Measurements from ENCODE around the gene SLC23A2.
"Not testable (repeated sequence)": the region's sequence is repeated elsewhere in the genome, so short reads cannot be mapped to it uniquely, and the experiment has no call there.

SLC23A2 gene

DNA sequence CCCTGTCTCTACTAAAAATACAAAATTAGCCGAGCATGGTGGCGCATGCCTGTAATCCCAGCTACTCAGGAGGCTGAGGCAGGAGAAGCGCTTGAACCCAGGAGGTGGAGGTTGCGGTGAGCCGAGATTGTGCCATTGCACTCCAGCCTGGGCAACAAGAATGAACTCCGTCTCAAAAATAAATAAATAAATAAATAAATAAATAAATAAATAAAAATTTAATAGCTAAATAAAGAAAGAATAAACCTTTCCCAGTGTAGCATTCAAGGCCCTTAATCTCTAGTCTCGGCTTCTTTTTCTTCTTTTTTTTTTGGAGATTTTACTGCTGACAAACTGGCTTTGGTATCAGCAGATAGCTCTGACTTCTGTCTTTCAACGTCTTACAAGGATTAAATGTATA lies 3.5 kb upstream of the SLC23A2 start:
- DNase-seq: not testable (repeated sequence)

DNA sequence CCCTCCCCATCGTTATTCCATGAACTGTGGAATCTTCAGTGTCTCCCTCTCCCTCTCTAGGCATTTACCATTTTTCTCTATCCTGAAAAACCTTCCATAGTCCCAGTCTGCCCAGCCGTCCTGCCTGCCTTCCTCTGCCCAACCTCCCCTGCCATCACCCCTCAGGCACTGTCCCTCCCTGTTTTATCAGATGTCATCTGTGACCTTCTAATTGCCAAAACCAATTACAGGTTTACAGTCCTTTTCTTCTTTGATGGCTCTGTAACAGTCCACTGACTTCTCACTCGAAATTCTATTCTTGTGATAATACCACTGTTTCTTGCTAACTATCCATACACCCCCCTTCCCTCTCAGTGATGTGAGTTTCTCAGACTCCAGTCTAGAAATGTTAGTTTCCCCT lies 2.3 kb upstream of the SLC23A2 start:
- DNase-seq: no peak

DNA sequence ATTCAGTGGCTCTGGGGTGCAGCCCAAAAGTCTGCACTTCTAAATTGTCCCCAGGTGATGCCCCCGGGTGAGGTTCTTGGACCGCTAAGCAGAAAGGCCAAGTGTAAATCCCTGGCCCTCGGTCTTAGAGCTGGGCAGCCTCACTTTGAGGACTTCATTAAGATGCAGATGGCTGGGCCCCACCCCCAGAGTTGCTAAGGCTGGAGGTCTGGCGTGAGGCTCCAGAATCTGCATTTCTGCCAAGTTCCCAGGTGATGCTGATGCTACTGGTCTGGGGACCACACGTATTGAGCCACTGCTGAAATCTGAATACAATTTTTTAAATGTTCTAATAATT lies 735 bp upstream of the SLC23A2 start:
- peak; percentile 8 for DNase-seq

DNA sequence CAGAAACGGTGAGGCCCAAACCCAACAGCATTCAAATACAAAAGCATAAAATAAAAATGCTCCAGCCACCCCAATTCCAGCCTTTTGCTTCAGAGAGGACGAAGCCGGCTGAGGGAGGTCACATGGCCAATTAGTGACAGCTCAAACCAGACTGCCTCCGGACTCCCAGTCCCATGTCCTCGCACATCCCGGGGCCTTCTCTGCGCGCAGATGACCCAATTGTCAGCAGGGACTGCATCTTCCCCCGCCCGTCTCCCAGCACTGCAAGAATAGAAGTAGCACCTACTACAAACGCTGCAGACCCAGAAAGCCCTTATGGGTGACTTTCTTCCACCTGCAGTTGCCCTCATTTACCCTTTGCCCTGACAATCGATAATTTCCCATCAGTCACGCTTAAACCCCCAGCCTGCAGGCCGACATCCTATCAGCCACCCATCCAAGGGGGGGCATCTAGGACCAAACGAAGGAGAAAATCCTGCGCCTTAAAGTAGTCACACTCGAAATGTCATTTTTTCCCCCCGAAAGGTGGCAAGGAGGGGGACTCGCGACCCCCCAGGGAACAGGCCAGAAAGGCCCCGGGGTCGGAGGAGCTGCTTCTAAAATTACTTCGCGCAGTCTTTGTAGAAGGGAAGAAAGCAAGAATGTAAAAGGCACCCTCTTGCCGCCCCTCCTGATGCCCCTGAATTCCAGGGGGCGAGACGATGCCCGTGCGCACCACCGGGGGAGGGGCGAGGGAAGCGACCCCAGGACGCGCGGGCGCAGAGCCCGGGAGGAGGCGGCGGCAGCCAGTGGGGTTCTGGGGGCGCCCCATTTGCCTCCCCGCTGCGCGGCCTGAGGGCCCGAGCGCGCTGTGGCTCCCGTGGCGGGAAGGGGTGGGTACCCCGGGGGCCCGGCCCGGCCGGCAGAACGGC lies 792 bp downstream of the SLC23A2 start:
- DNase-seq: peak; percentile 43

DNA sequence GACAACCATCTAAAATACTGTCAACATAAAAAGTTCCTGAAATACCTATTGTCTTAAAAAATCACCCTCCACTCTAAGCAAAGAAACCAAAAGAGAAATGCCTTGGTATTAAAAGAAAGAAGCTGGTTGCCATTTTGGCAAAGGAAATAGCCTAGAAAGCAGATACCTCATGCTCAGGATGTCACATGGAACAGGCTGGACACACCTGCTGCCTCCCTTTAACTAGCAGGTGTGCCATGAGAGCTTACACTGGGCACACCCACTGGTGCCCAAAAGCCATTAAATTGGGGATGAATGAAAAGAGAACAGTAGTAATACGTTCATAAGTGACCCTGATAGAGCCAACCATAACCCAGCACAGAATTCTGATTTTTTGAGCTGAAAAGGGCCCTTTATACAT lies 1.5 kb downstream of the SLC23A2 start:
- no peak for DNase-seq

DNA sequence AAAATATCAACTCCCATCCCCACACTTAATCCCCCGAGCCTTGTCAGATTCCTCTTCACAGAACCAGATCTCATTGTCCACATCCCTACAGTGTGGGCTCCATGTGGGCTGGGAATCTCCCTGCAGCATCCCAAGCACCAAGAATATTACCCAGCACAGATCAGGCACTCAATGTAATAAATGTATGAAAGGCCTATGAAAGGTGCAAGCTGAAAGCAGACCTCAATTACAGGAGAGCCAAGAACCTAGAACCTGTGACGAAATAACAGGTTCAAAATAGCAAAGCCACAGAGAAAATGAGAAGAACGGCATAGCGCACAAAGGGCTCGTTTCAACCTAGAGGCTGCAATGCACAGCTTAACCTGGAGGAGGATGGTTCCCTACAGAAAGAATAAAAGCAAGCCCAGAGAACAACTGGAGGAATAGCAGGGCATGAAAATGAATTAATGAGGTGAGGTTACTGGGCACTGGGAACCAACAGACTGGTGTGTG lies 3.1 kb downstream of the SLC23A2 start:
- DNase-seq: peak; percentile 56

DNA sequence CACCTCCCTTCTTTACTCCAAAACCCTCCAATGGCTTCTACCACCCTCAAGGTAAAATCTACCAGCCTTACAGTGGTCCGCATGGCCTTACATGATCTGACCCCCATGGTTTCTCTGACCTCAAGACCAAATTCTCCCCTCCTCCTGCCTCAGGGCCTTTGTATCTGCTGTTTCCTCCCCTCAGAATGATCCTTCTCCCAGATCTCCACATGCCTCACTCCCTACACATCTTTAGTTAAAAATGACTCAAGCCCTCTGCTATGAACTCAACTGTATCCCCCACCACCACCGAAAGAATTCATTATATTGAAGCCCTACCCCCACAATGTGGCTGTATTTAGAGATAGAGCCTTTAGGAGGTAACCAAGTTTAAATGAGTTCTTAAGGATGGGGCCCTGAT lies 4.1 kb downstream of the SLC23A2 start:
- DNase-seq: no peak

DNA sequence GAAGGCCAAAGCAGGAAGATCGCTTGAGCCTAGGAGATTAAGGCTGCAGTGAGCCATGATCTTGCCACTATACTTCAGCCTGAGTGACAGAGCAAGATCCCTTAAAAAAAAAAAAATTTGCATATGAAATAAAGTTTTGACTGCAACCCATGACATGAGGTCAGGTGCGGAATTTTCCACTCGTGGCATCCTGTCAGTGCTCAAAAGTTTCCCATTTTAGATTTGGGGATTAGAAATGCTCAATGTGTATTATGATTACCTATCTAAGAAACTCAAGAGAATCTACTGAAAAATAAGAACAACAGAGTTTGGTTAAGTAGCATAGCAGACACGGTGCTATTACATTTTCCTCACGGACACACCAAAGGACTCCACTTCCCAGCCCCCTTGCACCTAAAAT lies 11.7 kb downstream of the SLC23A2 start:
- no peak for DNase-seq

DNA sequence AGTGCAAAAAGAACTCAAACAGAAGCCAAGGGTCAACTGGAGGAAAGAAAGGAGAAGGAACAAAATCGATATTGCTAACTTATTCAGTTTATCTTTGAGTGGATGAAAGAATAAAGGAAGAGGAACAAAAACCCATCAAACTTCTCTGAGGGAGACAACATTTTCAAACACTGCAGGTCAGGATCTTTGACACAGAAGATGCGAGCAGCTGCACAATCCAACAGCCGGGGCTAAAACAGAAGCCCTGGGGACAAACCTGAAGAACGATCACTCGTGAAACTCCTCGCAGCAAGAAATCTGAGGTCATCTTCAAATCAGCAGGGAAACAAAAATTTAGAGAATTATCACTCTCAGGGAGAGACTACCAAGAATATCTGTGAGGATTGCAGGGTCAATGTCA lies 14.2 kb downstream of the SLC23A2 start:
- no peak for DNase-seq

DNA sequence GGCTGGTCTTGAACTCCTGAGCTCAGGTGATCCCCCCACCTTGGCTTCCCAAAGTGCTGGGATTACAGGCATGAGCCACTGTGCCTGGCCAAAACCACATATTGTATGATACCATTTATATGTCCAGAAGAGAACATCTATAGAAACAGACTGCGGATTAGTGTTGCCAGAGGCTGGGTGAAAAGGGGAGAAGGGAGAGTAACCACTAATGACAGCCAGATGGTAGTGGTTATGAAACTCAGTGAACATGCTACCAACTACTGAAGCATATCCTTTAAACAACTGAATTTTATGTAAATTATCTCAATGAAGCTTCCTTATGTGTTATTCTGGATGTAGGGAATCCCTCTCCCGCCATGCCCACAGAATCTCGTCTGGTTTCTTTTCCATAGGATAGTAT lies 15.7 kb downstream of the SLC23A2 start:
- DNase-seq: no peak

DNA sequence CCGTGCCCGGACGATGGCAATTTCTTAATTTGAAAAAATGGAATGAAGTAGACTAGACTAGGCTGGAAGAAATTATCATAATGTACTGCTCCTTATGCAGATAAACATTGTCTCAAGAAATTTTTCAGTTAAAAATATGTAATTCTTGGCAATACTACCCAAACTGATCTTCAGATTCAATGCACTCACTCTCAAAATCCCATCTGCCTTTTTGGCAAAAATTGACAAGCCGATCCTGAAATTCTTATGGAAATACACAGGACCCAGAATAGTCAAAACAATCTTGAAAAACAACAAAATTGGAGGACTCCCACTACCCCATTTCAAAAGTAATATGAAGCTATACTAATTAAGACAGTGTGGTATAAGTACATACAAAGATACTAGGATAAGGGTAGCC lies 19.0 kb downstream of the SLC23A2 start:
- no peak for DNase-seq

DNA sequence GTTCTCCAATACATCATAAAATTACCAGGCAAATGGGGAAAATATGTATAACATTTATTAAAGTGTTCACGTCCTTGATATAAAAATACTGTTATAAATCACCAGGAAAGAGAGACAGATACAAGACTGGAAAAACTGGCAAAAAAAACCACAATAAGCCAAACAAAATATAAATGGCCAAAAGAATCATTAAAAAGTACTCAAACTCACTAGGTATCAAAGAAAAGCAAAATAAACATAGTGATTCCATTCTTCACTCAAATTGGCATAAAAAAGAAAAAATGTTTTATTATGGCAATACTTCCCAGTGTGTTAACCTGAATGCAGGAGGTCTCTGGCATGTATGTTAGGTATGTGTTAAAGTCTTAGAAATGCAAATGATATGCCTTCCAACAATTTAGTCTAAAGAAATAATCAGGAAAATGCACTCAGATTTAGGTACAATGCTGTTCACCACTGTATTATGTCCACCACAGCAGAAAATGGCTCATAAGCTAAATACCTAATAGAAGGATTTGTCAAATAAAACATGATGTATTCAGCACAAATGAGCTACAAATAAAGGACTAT lies 21.4 kb downstream of the SLC23A2 start:
- DNase-seq: no peak

DNA sequence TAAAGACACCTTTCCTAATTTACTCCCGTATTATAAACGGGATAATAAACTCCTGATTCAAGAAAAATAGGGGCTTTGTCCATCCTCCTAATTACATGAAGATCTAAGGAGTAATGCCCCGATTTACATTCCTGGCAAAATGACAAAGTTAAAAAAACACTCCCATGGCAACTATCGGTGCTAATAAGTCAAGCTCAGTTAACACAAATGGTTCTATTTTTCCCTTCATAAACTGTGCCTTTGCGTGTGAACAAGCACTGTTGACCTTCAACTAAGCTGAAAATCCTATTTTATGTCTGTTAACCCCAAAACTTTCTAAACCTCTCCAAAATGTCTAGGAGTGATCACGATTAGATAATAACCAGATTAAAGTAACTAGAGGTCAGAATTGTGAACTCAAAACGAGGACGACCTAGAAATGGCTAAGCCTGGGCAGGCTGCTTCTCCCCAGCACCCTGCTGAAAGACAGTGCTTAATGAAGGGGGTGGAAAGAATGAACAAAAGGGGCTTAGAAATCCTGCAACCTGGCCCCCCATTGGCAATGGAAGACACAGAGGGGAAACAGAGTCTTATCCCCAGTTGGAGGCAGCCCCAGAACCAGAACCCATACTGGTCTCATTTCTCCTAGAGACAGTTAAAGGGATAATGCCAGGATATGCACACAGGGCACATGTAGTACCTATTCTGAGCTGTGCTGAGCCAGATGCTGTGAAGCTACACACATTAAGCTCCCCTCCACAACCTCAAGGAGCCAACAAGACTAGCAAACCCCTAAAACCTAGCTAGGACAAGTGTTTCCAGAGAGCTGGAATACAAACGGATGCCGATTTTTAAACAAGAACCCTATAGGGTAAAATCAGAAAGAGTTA lies 23.0 kb downstream of the SLC23A2 start:
- no peak for DNase-seq

DNA sequence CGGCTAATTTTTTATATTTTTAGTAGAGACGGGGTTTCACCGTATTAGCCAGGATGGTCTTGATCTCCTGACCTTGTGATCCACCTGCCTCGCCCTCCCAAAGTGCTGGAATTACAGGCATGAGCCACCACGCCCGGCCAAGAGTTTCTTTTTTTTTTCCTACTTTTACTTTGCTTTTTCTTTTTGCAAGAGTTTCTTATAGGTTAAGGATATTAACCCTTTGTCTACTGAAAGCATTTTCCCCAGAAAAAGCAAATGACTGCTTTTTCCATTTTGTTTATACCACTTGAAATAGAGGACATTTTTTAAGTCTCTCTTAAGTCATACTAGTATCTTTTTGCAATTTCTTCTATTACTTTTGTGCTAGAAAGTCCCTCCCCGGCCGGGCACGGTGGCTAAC lies 25.3 kb downstream of the SLC23A2 start:
- not testable (repeated sequence) for DNase-seq

DNA sequence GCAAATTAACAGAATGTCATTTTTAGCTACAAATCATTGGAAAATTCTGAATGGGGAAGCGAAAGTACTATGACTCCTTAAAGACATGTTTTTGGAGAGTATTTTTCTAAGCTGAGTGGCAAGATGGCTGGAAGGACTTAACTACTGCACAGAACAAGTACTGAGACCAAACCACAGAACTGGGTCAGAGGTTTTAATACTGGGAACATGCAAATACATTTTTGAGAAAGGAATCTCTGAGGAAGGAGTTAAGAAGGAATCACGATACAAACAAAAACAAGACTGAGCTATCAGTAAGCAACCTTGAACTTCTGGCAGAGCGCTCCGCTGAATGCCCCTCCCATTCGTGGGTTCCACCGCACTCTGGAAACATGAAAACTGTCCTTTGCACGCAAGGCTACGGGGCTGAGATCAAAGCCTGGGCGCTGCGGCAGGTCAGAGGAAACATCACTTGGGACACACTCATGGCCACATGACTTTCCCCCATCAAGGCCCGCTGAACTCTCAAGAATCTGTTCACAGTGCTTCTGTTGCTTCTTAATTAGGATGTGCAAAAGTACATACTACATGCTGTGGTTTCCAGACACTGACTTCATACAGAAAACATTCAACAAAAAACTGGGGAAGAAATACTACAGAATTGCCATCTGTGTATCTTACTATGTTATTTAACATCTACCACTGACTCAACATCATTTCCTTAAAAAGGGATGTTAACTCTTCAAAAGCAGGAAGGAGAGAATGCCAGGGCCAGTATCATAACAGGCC lies 27.8 kb downstream of the SLC23A2 start:
- peak; percentile 84 for DNase-seq

DNA sequence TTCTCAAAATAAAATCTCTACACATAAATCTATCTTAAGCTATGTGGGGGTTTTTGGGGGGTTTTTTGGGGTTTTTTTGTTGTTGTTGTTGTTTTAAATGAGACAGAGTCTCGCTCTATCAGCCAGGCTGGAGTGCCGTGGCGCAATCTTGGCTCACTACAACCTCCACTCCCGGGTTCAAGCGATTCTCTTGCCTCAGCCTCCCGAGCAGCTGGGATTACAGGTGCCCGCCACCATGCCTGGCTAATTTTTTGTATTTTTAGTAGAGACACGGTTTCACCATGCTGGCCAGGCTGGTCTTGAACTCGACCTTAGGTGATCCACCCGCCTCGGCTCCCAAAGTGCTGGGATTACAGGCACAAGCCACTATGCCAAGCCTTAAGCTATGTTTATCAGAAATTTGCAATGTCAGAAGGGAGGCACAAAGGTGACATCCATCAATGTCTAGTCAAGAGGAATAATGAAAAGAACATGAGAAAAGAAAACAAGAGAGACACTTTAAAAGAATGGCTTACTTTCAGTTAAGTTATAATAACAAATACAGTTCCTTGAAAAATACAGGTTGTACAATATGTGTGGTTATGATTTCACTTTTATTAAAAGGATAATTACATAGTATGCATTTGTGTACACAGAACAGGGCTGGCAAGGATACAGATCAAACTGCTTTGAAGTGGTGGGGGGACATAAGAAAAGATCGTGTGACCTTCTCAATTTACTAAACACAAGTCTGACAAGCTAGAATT lies 28.6 kb downstream of the SLC23A2 start:
- no peak for DNase-seq

DNA sequence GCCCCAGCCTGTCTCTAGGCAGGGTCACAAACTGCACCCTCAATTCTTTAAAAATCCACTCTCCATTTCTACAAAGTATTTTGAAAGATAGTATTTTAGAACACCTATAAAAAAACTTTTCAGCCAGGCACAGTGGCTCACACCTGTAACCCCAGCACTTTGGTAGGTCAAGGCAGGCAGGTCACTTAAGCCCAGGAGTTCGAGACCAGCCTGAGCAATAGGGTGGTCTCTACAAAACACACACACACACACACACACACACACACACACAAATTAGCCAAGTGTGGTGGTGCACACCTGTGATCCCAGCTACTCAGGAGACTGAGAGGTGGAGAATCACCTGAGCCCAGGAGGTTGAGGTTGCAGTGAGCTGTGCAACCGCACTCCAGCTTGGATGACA lies 30.2 kb downstream of the SLC23A2 start:
- DNase-seq: no peak

DNA sequence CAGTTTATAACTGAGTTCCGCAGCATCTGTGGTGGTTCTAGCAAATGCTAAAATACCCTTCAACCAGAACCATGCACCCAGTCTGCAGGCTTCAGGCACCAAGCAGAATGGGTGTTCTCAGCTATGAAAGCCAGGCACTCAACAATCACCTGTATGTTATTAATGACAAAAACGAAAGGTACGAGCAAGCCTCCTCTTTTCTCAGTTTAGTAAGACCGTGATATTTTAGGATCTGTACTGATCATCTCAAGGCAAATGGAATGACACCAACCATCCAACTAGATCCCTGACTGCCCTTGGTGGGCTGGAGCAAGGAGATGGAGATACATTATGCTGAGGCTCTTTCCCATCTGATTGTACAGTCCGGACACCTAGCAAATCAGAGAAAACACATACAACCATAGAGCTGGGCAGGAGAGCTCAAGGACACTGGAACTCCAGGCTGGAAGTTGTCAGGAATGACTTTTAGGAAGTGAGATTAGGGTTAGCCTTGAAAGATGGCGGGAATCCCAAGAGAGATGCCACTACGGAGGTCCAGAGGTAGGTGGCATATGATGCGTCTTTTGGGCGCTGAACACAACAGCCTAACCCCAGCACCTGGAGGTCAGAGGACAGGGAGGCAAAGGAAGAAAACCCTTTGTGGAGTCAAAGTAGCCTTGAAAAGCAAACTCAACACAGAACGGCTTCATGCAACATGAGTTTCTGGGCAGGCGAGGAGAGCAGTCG lies 33.4 kb downstream of the SLC23A2 start:
- no peak for DNase-seq

DNA sequence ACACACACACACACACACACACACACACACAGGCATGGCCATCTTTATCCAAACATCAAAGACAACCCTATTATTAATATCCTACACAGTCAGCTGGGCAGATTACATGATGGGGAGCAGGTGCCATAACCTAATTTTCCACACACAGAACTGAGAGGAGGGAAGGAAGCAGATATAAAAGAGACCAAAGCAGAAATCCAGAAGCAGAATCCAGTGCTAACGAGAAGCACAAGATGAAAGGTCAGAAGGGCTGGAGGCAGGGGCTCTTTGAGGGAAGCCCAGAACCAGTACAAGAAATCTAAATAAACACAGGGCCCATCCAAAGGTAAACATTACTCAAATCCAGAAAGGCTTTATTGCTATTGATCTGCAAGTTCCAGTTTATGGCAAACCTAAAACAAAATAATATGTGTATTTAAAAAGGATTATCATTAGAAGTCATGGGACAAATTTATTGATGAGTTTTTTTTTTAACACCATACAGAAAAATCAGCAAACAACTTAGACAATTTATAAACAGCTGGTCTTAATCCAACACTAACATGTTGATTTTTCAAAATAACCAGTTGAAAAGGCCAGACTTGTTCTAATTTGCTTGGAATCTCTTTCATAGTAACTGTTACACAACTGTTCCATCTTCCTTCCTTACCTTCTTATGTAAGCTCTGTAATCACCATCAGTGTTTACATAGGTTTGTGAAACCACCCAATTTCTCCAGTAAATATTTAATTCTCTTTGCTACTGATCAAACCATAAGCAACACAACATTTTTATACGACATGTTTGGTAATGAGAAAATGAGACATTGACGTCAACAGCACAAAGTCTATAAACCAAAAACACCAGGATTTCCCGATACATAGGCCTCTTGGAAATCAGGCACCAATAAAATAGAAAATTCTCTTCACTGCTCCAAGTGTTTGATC lies 34.2 kb downstream of the SLC23A2 start:
- no peak for DNase-seq

DNA sequence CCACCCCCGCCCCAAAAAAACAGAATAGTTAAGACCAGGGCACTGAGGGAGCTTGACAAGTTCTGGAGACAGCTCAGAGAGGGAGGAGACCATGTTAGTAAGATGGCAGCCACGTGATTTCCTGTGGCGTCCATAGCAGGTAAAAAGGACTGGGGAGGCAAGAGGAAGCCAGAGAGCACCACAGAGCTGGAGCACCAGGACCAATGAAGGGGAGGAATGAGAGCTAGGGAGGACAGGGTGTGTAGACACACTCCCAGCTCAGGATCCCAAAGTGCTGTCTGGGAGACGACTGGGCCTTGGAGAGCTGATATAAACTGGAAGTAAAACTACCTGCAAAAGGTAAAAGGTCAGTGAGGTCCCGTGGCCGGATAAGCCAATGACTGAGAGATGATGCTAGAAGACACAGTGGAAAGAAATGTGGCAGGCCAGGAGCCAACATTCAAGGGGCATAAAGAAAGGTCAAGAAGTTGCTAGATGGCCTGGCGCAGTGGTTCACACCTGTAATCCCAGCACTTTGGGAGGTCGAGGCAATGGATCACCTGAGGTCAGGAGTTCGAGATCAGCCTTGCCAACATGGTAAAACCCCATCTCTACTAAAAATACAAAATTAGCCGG lies 39.0 kb downstream of the SLC23A2 start:
- DNase-seq: peak; percentile 44
